Stimulated activated CD4-positive, alpha-beta T cell treated with anti-CD3 and anti-CD28 coated beads, Interleukin-1b, Interleukin-23, amount 100 ng/mL, for 4 hours (primary cell): ENCODE results near the gene DACT2.
"Not testable (repeated sequence)": the region's sequence is repeated elsewhere in the genome, so short reads cannot be mapped to it uniquely, and the experiment has no call there.

Experiments used
- DNase-seq, 2 donors: peaks; one replicate each; pipeline ENCODE4 v3.0.0-alpha.2; 2020; ENCODE audit warnings: low read depth in 2 of 2

DACT2 gene

GRCh38 chr6:168322966-168323365, 3.4 kb upstream of the DACT2 start:
- DNase-seq: no peak

- no peak for DNase-seq
Observed at GRCh38 chr6:168320634-168321033, 1.1 kb upstream of the DACT2 start.

- no peak for DNase-seq
Observed at GRCh38 chr6:168318579-168319278, 848 bp downstream of the DACT2 start.

- no peak for DNase-seq
Observed at GRCh38 chr6:168318090-168318489, 1.5 kb downstream of the DACT2 start.

GRCh38 chr6:168315596-168315995, 4.0 kb downstream of the DACT2 start:
- DNase-seq: no peak

GRCh38 chr6:168314948-168315347, 4.6 kb downstream of the DACT2 start:
- no peak for DNase-seq

GRCh38 chr6:168314021-168314420, 5.6 kb downstream of the DACT2 start:
- no peak for DNase-seq

GRCh38 chr6:168313431-168314011, 6.1 kb downstream of the DACT2 start:
- DNase-seq: no peak

GRCh38 chr6:168312125-168312507, 7.5 kb downstream of the DACT2 start:
- not testable (repeated sequence) for DNase-seq

GRCh38 chr6:168311410-168312124, 8.0 kb downstream of the DACT2 start:
- no peak for DNase-seq

- DNase-seq: no peak
Observed at GRCh38 chr6:168310945-168311344, 8.6 kb downstream of the DACT2 start.

- DNase-seq: no peak
Observed at GRCh38 chr6:168310403-168310802, 9.2 kb downstream of the DACT2 start.

GRCh38 chr6:168309997-168310396, 9.6 kb downstream of the DACT2 start:
- DNase-seq: no peak

- DNase-seq: no peak
Observed at GRCh38 chr6:168309183-168309582, 10.4 kb downstream of the DACT2 start.

- no peak for DNase-seq
Observed at GRCh38 chr6:168308390-168309144, 11.0 kb downstream of the DACT2 start.

GRCh38 chr6:168307695-168308021, 11.9 kb downstream of the DACT2 start:
- no peak for DNase-seq

GRCh38 chr6:168307015-168307694, 12.4 kb downstream of the DACT2 start:
- no peak for DNase-seq

- DNase-seq: no peak
Observed at GRCh38 chr6:168305863-168306262, 13.7 kb downstream of the DACT2 start.

- DNase-seq: no peak
Observed at GRCh38 chr6:168305096-168305749, 14.4 kb downstream of the DACT2 start.

- DNase-seq: no peak
Observed at GRCh38 chr6:168304752-168305015, 14.9 kb downstream of the DACT2 start.

GRCh38 chr6:168303982-168304751, 15.4 kb downstream of the DACT2 start:
- DNase-seq: no peak
